Stomach (tissue), 4 donors: ENCODE data around the gene PMS2.
"Not testable (repeated sequence)": the region's sequence is repeated elsewhere in the genome, so short reads cannot be mapped to it uniquely, and the experiment has no call there.

Source experiments
- CTCF ChIP-seq, 7 experiments: fragments of 450-650 bp in 4 of 7; fragments of 200-600 bp in 3 of 7; sonication (generic) in 3 of 7; IDR thresholded peaks; one replicate each; pipeline ENCODE4 v1.5.1; 2016 to 2019; ENCODE audit warnings: antibody characterized with exemption in 7 of 7, control low read depth in 2 of 7, mild to moderate bottlenecking in 1 of 7
- POLR2A ChIP-seq, 4 donors: fragments of 450-650 bp; IDR thresholded peaks; one replicate each; pipeline ENCODE4 v1.6.1; 2016; ENCODE audit warnings: antibody characterized with exemption in 4 of 4, control low read depth in 2 of 4, mild to moderate bottlenecking in 1 of 4, moderate library complexity in 1 of 4

GRCh38 chr7:5924630-5925029 is 84.2 kb downstream of the PMS2 start:
- not testable (repeated sequence) for TF ChIP-seq CTCF, POLR2A (IDR thresholded peaks at IDR 0.05)
